RPMI7951 (cell line): ENCODE measurements around the gene AFP. TPM values are rescaled to one million over a fixed set of nuclear protein-coding genes. Genes with fewer than 3 reads are reported as not detected.

Experiments used
- DNase-seq: peaks from one replicate; pipeline ENCODE4 v3.0.0-alpha.2; 2012; ENCODE audit warnings: low read depth
- total RNA-seq: library from RNA; depleted of rRNA; stranded (reverse); fragments of >200 nt; shearing (Covaris generic); gene quantifications from 2 replicates; pipeline ENCODE4 v1.2.3, GENCODE V29; 2014

AFP gene
- total RNA-seq, 1 experiment from 2014 or later: 1.8 TPM

DNA sequence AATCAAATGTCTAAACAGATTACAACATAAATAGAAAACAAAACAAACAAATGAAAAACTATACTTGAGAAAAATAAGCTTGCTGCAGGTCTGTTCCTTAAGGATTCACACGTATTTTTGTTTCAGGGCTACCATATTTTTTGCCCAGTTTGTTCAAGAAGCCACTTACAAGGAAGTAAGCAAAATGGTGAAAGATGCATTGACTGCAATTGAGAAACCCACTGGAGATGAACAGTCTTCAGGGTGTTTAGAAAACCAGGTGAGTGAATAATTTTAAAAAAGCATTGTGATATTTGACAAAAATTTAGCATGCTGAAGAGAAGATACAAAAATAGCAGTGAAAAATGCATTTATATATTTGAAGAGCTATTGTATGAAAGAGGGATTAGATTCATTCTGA lies 2.0 kb downstream of the AFP start:
- no peak for DNase-seq

DNA sequence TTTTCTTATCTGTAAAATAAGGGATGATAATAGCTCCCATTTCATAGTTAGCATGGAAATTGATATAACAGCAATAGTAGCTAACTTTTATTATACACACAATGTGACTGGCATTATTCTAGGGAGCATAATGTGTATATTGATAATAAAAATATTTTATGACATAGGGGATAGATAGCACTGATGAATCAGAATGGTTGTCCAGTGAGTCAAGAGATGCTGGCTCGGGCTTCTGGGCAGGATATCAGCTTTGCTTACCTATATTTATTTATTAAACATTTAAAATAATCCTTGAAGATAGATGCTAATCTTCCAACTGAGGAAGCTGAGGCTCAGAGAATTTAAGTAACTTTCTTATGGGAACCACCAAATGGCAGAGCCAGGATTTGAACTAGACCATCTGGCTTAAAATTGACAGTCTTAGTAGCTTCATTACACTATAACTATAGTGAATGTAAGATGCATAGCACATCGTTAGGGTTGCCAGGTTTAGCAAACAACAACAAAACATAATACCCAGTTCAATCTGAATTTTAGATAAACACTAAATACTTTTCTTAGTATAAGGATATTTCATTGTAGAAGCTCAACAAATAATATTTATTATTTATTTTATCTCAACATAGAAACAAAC lies 2.7 kb downstream of the AFP start:
- no peak for DNase-seq

DNA sequence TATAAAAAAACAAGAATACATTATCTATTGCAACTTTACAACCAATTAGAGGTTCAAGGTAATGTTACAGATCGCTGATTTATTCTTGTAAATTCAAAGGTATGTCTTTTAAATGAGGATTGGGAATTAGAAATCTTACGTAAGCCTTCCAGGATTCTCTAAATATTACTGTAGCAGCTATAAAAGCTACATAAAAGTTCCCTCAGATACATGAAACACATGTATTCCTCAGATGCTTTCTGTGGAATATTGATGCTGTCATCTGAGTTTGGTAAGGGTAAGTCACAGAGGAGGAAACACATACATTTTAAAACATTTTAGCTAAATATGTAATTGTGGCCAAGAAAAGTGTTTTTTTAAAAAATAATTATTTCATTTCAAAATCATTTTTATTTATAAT lies 3.4 kb downstream of the AFP start:
- DNase-seq: no peak

DNA sequence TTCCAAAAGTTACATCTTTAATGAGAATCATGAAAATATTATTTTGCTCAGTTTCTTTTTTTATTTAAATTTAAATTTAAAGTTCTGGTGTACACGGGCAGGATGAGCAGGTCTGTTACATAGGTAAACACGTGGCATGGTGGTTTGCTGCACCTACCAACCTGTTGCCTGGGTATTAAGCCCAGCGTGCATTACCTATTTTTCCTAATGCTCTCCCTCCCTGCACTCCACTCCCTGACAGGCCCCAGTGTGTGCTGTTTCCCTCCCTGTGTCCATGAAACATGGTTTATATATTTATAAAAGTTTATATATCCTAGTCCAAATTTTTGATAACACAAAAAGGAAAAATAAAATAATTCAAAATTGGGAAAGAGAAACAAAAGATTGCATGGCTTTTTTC lies 4.0 kb downstream of the AFP start:
- DNase-seq: no peak

DNA sequence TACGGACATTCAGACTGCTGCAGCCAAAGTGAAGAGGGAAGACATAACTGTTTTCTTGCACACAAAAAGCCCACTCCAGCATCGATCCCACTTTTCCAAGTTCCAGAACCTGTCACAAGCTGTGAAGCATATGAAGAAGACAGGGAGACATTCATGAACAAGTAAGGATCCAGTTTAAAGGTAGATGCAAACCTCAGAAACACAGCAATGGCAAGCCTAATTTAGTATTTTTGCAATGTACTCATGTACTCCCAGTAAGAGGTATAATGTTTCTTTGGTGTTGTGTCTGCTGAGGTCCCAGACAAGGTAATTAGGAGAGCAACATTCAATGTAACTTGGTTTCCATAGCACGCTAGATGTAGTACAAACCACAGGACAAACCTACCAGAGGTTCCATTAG lies 4.6 kb downstream of the AFP start:
- DNase-seq: no peak

DNA sequence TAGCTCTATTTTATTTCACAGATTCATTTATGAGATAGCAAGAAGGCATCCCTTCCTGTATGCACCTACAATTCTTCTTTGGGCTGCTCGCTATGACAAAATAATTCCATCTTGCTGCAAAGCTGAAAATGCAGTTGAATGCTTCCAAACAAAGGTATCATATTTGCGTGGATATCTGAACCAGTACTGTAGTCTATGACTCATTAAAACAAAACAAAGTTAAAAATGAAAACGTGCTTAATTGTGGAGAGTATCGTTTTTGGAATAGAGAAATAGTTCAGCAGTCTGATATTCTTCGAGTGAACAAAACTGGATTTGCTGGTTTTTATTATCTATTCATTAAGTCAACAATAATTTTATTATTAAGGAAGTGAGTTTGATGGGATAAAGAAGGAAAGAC lies 6.3 kb downstream of the AFP start:
- DNase-seq: no peak

DNA sequence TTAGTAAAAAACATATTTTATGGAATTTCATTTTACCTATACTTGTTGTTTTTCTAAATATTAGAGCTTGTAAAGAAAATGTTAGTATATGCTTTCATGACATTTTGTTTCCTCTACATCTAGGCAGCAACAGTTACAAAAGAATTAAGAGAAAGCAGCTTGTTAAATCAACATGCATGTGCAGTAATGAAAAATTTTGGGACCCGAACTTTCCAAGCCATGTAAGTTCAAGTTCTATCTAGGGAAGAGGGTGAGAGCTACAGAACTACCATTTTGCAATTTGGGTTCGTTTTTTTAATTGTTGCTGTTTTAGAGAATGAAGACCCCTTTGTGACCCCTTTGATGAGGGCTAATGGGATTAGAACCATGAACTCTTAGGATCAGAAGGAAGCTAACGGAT lies 7.2 kb downstream of the AFP start:
- DNase-seq: no peak

DNA sequence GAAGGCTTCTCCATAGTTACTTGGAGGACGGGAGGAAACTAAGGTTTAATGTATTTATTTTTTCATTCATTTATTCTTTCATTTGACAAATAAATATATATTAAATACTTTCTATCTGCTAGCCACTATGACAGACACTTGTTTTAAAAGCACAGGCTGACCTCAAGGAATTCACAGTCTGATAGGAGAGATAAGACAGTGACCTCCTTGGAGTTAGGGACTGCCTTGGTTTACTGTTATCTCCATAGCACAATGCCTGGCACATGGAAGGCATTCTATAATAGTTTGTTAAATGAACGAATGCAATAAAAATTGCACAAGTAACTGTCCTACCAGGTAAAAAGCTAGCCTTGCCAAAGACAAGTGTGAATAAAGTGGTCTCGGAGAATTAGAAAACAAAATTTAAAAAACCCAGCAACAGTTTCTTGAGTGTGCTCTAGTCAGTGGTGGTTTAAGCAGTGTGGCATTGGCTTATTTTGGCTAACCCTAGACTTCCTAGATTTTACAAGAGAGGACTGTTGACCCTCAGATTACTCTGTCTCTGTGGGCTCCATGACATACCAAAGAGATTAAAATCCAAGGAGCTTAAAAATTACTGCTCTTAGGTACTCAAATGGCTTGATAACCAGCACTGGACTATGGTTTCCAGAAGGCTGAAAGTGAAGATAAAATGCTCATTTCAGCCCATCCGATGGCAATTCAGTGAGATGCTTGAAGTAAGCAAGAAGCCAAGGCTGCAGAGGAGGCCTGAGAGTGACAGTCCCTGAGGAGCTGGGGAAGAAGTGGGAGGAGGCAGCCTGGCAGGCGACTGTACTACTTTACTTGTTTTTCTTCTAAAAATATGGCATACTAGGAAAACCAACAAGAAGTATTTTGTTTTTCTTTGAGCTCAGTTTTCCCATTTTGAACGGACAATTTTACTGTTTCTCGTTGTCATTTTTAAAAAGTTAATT lies 9.6 kb downstream of the AFP start:
- DNase-seq: no peak

DNA sequence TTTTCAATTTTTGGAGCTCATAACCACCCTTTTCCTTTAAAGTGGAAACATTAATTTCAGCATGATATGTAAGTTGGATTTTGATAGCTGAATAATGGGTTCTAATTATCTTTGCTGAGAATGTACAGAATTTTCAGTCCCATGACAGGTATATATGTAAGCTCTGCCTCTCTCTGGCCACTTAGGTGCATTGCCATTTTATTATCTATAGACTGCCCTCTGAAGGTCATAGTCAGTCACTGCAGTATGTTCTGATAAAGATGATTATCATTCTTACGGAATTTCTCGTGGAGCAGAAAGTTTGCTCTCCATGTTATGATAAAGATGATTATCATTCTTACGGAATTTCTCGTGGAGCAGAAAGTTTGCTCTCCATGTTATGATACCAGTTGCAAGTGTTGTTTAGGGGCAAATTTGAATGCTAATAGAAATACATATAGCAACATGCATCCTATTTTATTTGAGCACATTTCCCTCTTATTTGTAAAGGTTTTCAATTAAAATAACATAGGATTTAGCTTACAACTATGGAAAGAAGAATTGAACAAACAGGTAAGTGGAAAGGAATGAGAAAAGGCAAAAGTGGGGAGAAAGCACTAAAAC lies 10.4 kb downstream of the AFP start:
- peak; percentile 47 for DNase-seq

DNA sequence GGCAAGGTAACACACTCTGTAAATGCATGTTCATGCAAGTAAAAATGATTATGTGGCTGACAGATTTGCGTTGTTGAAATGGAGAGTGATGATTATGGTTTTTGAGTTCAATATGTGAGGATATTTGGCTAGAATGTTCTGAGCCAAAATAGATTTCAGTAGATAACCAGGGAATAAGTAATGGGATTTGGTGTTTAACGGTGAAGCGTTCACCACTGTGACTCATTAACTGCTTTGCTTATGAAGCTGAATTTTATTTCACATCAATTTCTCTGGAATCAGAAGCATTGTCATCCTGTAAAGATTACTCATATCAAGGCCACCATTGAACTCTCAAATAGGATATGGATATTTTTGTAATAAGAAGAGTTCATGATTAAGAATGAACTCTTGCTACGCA lies 11.7 kb downstream of the AFP start:
- peak; percentile 21 for DNase-seq

DNA sequence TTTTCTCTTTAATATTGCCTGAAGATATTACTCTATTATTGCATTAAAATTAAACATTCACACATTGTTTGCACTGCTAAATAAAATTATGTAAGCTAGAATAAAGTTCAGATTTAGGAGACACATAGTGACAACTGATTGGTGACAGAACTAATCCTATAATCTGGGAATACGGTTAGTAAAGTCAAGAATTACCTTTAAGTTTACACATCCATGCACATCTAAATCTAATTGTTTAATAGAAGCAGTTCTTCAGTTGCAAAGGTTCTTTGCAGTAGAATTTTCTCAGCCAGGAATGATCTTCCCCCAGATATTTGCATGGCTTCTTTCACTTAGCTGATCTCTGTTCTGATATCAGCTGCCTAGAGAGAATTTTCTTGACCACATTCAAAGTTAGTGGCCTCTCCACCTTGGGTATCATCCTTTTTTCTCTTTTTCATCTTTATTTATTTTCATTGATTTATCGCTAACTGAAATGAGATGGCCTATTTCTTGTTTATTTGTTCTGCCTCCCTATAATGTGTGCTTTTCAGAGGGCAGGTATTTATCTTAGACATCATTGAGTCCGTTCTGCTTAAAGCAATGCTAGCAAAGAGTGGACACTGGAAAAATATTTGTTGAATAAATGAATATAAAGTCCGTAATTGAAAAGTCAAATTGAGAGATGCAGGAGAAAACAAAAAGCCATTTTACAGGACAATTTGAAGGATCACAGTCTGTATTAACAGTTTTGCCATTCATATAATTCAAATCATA lies 12.6 kb downstream of the AFP start:
- DNase-seq: no peak

DNA sequence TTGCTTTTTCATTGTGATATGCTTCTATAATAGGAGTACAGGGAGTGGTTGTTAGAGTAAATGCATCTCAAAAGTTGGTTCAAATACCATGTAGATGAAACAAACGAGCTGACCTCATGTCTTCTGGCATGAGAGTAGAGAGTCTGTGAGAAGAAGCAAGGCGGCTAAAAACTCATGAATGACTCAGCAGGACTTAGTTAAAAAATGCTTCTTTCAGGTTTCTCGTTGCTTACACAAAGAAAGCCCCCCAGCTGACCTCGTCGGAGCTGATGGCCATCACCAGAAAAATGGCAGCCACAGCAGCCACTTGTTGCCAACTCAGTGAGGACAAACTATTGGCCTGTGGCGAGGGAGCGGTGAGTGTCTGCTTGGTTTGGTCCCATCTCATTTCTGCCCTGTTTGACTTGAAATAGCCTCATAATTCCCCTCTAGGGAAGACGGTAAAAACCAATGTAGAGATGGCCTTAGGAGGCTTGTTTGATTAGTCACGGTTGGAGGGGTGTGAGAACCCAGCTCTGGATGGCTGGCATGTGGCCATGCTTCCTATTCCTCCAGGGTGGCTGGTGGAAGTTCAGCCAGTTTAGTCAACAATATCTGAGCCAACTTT lies 14.5 kb downstream of the AFP start:
- peak; percentile 91 for DNase-seq

DNA sequence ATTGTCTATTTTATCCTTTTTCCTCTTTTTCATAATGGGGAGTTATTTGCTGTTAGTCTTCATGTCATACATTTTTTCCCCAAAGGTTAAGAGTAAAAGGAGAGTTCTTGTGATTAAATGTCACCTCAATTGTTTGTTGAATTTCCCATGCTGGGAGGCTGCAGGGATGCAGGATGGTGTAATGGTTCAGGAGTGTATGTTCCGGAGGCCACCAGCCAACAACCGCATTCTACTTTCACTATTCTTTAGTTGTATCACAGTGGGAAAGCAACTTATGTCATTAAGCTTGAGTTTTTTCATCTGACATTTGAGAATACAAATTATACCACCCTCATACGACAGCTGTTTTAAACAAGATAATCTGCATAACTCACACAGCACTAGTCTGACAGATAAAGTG lies 15.4 kb downstream of the AFP start:
- peak; percentile 58 for DNase-seq

DNA sequence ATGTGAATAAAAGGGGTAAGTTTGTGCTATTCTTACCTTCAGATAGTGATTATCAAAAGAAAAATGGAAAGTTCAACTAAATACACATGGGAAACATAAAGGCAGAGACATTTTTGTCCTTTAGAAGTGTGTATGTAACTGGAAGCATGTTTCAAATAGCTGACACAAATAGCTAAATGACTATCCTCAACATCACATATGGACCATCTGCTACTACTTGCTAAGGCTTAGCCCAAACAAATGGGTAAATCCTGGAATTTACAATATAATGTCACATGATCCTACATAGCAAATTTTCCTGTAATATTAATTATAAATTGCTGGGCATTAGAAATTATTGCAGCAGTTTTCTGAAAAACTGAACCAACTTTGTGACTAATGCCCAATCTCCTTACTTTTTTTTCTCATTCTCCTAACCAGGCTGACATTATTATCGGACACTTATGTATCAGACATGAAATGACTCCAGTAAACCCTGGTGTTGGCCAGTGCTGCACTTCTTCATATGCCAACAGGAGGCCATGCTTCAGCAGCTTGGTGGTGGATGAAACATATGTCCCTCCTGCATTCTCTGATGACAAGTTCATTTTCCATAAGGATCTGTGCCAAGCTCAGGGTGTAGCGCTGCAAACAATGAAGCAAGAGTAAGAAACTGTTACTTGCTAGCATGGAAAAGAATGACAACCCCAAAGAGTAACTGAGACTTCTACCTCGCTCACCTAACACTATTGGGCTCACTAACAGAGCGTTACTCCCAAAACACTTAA lies 16.1 kb downstream of the AFP start:
- no peak for DNase-seq

DNA sequence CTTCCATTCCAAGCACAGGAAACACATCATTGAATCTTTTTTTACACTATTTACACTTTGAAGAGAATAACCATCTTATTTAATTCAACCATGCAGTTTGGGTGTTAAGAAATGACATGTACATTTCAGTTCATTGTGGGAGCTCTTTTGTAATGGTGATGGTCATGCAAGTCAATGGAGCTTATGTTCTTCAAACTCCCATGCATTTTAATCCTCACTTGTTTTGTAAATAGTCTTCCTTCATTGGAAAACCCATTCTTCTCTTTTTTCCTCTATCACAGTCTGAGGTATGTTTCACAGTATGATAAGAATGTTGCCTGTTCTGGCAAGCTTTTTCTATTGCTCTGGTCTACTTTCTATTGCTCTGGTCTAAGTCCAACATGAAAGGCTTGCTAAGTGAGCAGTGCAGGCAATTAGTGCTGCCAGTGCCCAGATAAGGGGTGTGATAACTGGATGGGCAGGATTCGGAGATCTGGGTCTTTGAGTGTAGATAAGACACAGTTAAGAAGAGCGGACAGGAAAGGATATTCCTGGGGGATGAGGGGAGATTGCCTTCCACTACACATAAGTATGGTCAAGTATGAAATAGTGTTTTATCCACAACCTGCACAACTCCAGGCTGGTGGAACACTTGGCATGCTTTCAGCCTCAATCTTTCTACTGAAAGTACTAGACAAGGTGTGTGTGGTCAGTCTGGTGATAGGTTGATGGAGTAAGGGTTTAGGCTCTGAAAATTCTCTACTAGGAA lies 17.1 kb downstream of the AFP start:
- no peak for DNase-seq

DNA sequence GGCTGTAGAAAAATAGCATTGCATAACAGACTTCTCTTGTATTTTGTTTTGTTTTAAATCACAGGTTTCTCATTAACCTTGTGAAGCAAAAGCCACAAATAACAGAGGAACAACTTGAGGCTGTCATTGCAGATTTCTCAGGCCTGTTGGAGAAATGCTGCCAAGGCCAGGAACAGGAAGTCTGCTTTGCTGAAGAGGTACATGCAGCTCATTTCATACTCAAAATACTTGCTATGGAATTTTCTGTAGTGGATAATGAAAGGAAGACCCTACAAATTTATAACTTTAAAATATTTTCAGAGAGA lies 17.6 kb downstream of the AFP start:
- DNase-seq: no peak

DNA sequence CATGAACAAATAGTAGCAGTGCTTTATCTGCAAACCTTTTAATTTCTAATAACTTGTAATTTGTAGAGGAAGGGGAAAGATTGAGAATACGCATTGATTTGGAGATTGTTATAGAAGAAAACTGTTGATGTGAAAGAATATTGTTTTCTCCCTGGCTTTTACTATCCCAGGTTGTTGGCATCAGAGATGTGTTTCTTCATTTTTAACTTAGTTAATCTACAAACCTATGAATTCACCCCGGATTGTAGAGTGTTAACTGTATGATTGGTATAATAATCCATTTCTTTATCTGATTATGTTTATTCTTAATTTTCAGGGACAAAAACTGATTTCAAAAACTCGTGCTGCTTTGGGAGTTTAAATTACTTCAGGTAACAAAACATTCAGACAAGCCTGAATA lies 18.9 kb downstream of the AFP start:
- DNase-seq: no peak

DNA sequence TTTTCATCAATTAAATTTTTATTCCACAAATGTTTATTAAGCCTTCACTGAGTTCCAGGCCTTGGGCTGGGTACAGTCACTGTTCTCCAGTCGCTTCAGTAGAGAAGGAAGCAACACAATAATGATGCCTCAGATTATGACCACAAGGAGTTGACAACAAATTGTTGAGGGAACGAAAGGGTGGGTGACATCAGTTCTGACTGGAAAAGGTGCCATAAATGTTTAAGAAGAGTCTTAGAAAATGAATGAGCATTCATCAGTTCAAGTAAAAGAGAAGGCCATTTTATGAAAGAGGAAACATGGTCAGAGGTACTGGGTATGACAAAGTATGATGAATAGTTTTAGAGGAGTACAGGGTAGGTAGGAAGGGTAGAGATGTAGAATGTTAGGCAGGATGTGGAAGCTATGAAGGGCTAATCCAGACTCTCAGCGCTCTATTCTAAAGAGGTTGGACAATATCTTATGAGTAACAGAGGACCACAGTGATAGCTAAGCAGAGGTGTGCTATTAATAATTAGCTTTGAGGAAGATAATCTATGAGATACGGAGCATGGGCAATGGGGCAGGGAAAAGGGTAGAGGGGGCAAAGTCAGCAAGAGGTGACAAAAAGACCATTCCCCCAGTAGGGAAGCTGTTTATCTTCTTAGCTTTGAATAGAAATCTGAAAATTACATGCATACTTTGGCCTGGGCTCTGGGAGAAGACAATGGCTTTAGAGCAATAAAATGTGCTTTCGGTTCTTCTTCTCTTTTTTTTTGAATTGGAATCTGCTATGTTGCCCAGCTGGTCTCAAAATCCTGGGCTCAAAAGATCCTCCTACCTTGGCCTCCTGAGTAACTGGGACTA lies 20.4 kb downstream of the AFP start:
- no peak for DNase-seq
